Mesodermal cell (in vitro differentiated cells): ENCODE data around the gene SPRED1.

Experiments used
- H3K27ac ChIP-seq: 2 replicates; pipeline ENCODE4 v1.7.0; 2013; ENCODE audit warnings: mild to moderate bottlenecking, low read depth, low read length, moderate library complexity; ENCODE audit not compliant: severe bottlenecking
- H3K36me3 ChIP-seq: 2 replicates; pipeline ENCODE4 v1.7.1; 2013; ENCODE audit warnings: mild to moderate bottlenecking, low read length, moderate library complexity; ENCODE audit not compliant: control insufficient read depth, insufficient read depth
- H3K4me1 ChIP-seq: one replicate; pipeline ENCODE4 v1.7.1; 2013; ENCODE audit warnings: mild to moderate bottlenecking, low read length; ENCODE audit not compliant: insufficient read depth, control insufficient read depth, poor library complexity, severe bottlenecking
- H3K4me3 ChIP-seq: 2 replicates; pipeline ENCODE4 v1.7.0; 2013; ENCODE audit warnings: low read length, control low read depth, mild to moderate bottlenecking; ENCODE audit not compliant: insufficient read depth, poor library complexity, severe bottlenecking; ENCODE audit errors: extremely low read depth
- H3K9me3 ChIP-seq: 2 replicates; pipeline ENCODE4 v1.7.1; 2013; ENCODE audit warnings: mild to moderate bottlenecking, low read length, moderate library complexity; ENCODE audit not compliant: control insufficient read depth
- WGBS, 2 experiments: methylation state at CpG; one replicate each; pipeline ENCODE4 v1.1.5; 2013; ENCODE audit warnings: missing lambda C conversion rate in 2 of 2; ENCODE audit not compliant: insufficient coverage in 2 of 2; 5-methylcytosine and 5-hydroxymethylcytosine counted together

The SPRED1 gene

GRCh38 chr15:38312190-38312589 is 59.6 kb downstream of the SPRED1 start:
- WGBS, 2 experiments, result 83 to 100% methylated on average over 1 of the region's 3 CpGs
- Histone ChIP-seq H3K27ac (no peak overlapping the region), H3K4me1 (no peaks in the 10 kb centered on the region), H3K36me3 (peaks cover 22% of the 10 kb centered on the region), H3K9me3 (no peaks in the 10 kb centered on the region), H3K4me3 (no peak overlapping the region)

GRCh38 chr15:38316311-38316710 is 63.7 kb downstream of the SPRED1 start:
- Histone ChIP-seq H3K4me3 (no peak overlapping the region), H3K27ac (no peak overlapping the region), H3K4me1 (no peaks in the 10 kb centered on the region), H3K36me3 (peaks cover 5% of the 10 kb centered on the region), H3K9me3 (no peaks in the 10 kb centered on the region)
- WGBS, 2 experiments, result 100% methylated on average over 1 of the region's 2 CpGs; no CpG with 5 or more reads in 1 of the 2 experiments

- Histone ChIP-seq H3K4me1 (no peaks in the 10 kb centered on the region), H3K9me3 (no peaks in the 10 kb centered on the region), H3K27ac (no peak overlapping the region), H3K36me3 (peaks cover 23% of the 10 kb centered on the region), H3K4me3 (no peak overlapping the region)
These were observed 67.5 kb downstream of the SPRED1 start for GRCh38 chr15:38320181-38320580.

- no peak overlapping the region for H3K4me3 ChIP-seq
- H3K36me3 ChIP-seq, result peaks cover 30% of the 10 kb centered on the region
- no peak overlapping the region for H3K27ac ChIP-seq
- no peaks in the 10 kb centered on the region for H3K4me1 ChIP-seq
- 100% methylated on average over 2 of the region's 2 CpGs; no CpG with 5 or more reads in 1 of the 2 experiments for WGBS, 2 experiments
- no peaks in the 10 kb centered on the region for H3K9me3 ChIP-seq
These were observed 68.2 kb downstream of the SPRED1 start for GRCh38 chr15:38320866-38321265.

GRCh38 chr15:38323895-38324294 is 71.3 kb downstream of the SPRED1 start:
- H3K9me3 ChIP-seq, result no peaks in the 10 kb centered on the region
- H3K27ac ChIP-seq, result no peak overlapping the region
- H3K36me3 ChIP-seq, result peaks cover 50% of the 10 kb centered on the region
- WGBS, 2 experiments, result 89 to 92% methylated on average over 1 to 2 of the region's 4 CpGs
- H3K4me1 ChIP-seq, result no peaks in the 10 kb centered on the region
- H3K4me3 ChIP-seq, result no peak overlapping the region

- Histone ChIP-seq H3K4me3 (no peak overlapping the region), H3K27ac (no peak overlapping the region), H3K4me1 (no peaks in the 10 kb centered on the region), H3K36me3 (peaks cover 52% of the 10 kb centered on the region), H3K9me3 (no peaks in the 10 kb centered on the region)
- WGBS, 2 experiments, result 92 to 100% methylated on average over 4 to 5 of the region's 7 CpGs
These were observed 72.5 kb downstream of the SPRED1 start for GRCh38 chr15:38324939-38325647.

- Histone ChIP-seq H3K36me3 (peaks cover 53% of the 10 kb centered on the region), H3K27ac (no peak overlapping the region)
- 100% methylated on average over 1 of the region's 1 CpG for WGBS, 2 experiments
These were observed 73.0 kb downstream of the SPRED1 start for GRCh38 chr15:38325648-38325990.

GRCh38 chr15:38332711-38333110 is 80.1 kb downstream of the SPRED1 start:
- no peaks in the 10 kb centered on the region for H3K9me3 ChIP-seq
- H3K4me3 ChIP-seq, result no peak overlapping the region
- WGBS, 2 experiments, result 100% methylated on average over 1 of the region's 1 CpG
- H3K4me1 ChIP-seq, result no peaks in the 10 kb centered on the region
- peaks cover 16% of the 10 kb centered on the region for H3K36me3 ChIP-seq
- H3K27ac ChIP-seq, result no peak overlapping the region

More at GRCh38 chr15:38325648-38325990, 73.0 kb downstream of the SPRED1 start:
- Histone ChIP-seq H3K4me1 (no peaks in the 10 kb centered on the region), H3K4me3 (no peak overlapping the region), H3K9me3 (no peaks in the 10 kb centered on the region)

- no peak overlapping the region for H3K27ac ChIP-seq
- no CpG with 5 or more reads among the region's 1 CpG for WGBS, 2 experiments
- no peaks in the 10 kb centered on the region for H3K9me3 ChIP-seq
- no peaks in the 10 kb centered on the region for H3K4me1 ChIP-seq
- H3K36me3 ChIP-seq, result peaks cover 13% of the 10 kb centered on the region
- H3K4me3 ChIP-seq, result no peak overlapping the region
These were observed 82.5 kb downstream of the SPRED1 start for GRCh38 chr15:38335116-38335515.

GRCh38 chr15:38344351-38344750 is 91.7 kb downstream of the SPRED1 start:
- no peaks in the 10 kb centered on the region for H3K4me1 ChIP-seq
- 91 to 100% methylated on average over 1 of the region's 2 CpGs for WGBS, 2 experiments
- H3K9me3 ChIP-seq, result no peaks in the 10 kb centered on the region
- H3K4me3 ChIP-seq, result no peak overlapping the region
- peaks cover 28% of the 10 kb centered on the region for H3K36me3 ChIP-seq
- no peak overlapping the region for H3K27ac ChIP-seq

GRCh38 chr15:38349251-38349650 is 96.6 kb downstream of the SPRED1 start:
- 90% methylated on average over 2 of the region's 3 CpGs; no CpG with 5 or more reads in 1 of the 2 experiments for WGBS, 2 experiments

More at GRCh38 chr15:38349251-38349650, 96.6 kb downstream of the SPRED1 start:
- no peaks in the 10 kb centered on the region for H3K4me1 ChIP-seq
- no peaks in the 10 kb centered on the region for H3K9me3 ChIP-seq
- H3K27ac ChIP-seq, result no peak overlapping the region
- H3K4me3 ChIP-seq, result no peak overlapping the region
- peaks cover 42% of the 10 kb centered on the region for H3K36me3 ChIP-seq
